DMS53 treated with DMSO at 0.1 percent for 48 hours (cell line): ENCODE data around the gene OSGIN1.

Experiments
- DNase-seq: peaks from one replicate; lab custom pipeline; 2025; ENCODE audit not compliant: unreplicated experiment; lab: John Stamatoyannopoulos, UW

The OSGIN1 gene

GRCh38 chr16:83925957-83926725 is 26.9 kb upstream of the OSGIN1 start:
- DNase-seq, result no peak

GRCh38 chr16:83926726-83927397 is 26.2 kb upstream of the OSGIN1 start:
- DNase-seq, result peak; percentile 47

- no peak for DNase-seq
These were observed 24.5 kb upstream of the OSGIN1 start for GRCh38 chr16:83928341-83929055.

GRCh38 chr16:83929811-83930555 is 23.1 kb upstream of the OSGIN1 start:
- no peak for DNase-seq

GRCh38 chr16:83930730-83931500 is 22.1 kb upstream of the OSGIN1 start:
- no peak for DNase-seq

- no peak for DNase-seq
These were observed 21.5 kb upstream of the OSGIN1 start for GRCh38 chr16:83931556-83931955.

GRCh38 chr16:83932304-83932703 is 20.7 kb upstream of the OSGIN1 start:
- DNase-seq, result no peak

GRCh38 chr16:83932955-83933673 is 19.9 kb upstream of the OSGIN1 start:
- no peak for DNase-seq

GRCh38 chr16:83933885-83934683 is 19.0 kb upstream of the OSGIN1 start:
- no peak for DNase-seq

- no peak for DNase-seq
These were observed 18.4 kb upstream of the OSGIN1 start for GRCh38 chr16:83934684-83934977.

GRCh38 chr16:83935005-83935857 is 17.8 kb upstream of the OSGIN1 start:
- DNase-seq, result no peak

- DNase-seq, result no peak
These were observed 17.2 kb upstream of the OSGIN1 start for GRCh38 chr16:83935858-83936255.

GRCh38 chr16:83936581-83937165 is 16.4 kb upstream of the OSGIN1 start:
- no peak for DNase-seq

- no peak for DNase-seq
These were observed 15.8 kb upstream of the OSGIN1 start for GRCh38 chr16:83937267-83937666.

- DNase-seq, result no peak
These were observed 14.8 kb upstream of the OSGIN1 start for GRCh38 chr16:83937922-83938885.

- no peak for DNase-seq
These were observed 13.7 kb upstream of the OSGIN1 start for GRCh38 chr16:83939266-83939855.
